HCT116 (cell line): Measurements from ENCODE around the gene CBX8. TPM values are rescaled to one million over a fixed set of nuclear protein-coding genes. Genes with fewer than 3 reads are reported as not detected.

Source experiments
- ATAC-seq: fragments of 200-7000 bp; cut with Tn5 transposase; 2 replicates; pipeline ENCODE4 v1.9.1; 2020; ENCODE audit warnings: mild to moderate bottlenecking, moderate library complexity
- BruUV-seq: library from RNA; stranded (reverse); fragments of 400-500 nt; replicated peaks from 2 replicates; lab custom pipeline; 2021; lab: Mats Ljungman, UMichigan
- CTCF ChIA-PET: fragments of 300-600 bp; sonication (Branson Sonifier 250); formaldehyde crosslinking; loops from one replicate; lab custom pipeline; 2021; ENCODE audit warnings: antibody characterized with exemption; lab: Charles Lee
- POLR2A ChIA-PET: fragments of 300-600, 350-600 bp; sonication (Branson Sonifier 250); formaldehyde crosslinking; loops from one replicate; lab custom pipeline; 2021; ENCODE audit warnings: antibody characterized with exemption; lab: Charles Lee
- RAD21 ChIA-PET, 2 experiments: fragments of 300-600 bp; sonication (Branson Sonifier 250); formaldehyde crosslinking; loops; one replicate each; lab custom pipeline; 2023; ENCODE audit warnings: low total read pairs in 2 of 2; ENCODE audit not compliant: uncharacterized antibody in 2 of 2, unreplicated experiment in 2 of 2, low non-redundant PET in 1 of 2; lab: Charles Lee
- DNase-seq: peaks from one replicate; pipeline ENCODE4 v3.0.0-alpha.2; 2010; ENCODE audit warnings: low read depth, low spot score
- H2AFZ ChIP-seq: fragments of 200-600 bp; shearing (Covaris generic), sonication (generic); 2 replicates; pipeline ENCODE4 v1.6.1; 2017; ENCODE audit warnings: low read depth, mixed run types, mixed read lengths, antibody characterized with exemption, low read length; ENCODE audit not compliant: poor library complexity, severe bottlenecking
- H3K27ac ChIP-seq: 2 replicates; pipeline ENCODE4 v1.5.1; 2012; ENCODE audit warnings: low read depth, low read length
- H3K27me3 ChIP-seq: fragments of 200-600 bp; sonication (generic); 2 replicates; pipeline ENCODE4 v1.6.1; 2016; ENCODE audit warnings: mixed run types, low read length, mixed read lengths; ENCODE audit not compliant: insufficient read depth
- H3K36me3 ChIP-seq, 2 experiments: fragments of 200-500 bp in 1 of 2; fragments of 200-600 bp in 1 of 2; sonication (Bioruptor generic) in 1 of 2; sonication (generic) in 1 of 2; 2 replicates each; pipeline versions ENCODE4 v1.5.1 to v1.6.1; 2014 to 2016; ENCODE audit warnings: low read length in 2 of 2, inconsistent platforms in 1 of 2, mixed read lengths in 1 of 2, mixed run types in 1 of 2; ENCODE audit not compliant: insufficient read depth in 2 of 2, control insufficient read depth in 1 of 2
- H3K4me1 ChIP-seq, 2 experiments: fragments of 200-600 bp in 1 of 2; sonication (generic) in 1 of 2; 2 replicates each; pipeline versions ENCODE4 v1.5.1 to v1.6.1; 2012 to 2017; ENCODE audit warnings: low read length in 2 of 2, inconsistent platforms in 1 of 2, mild to moderate bottlenecking in 1 of 2, mixed read lengths in 1 of 2, mixed run types in 1 of 2, moderate library complexity in 1 of 2; ENCODE audit not compliant: insufficient read depth in 2 of 2, control insufficient read depth in 1 of 2
- H3K4me2 ChIP-seq: fragments of 200-600 bp; sonication (generic); 2 replicates; pipeline ENCODE4 v1.6.1; 2017; ENCODE audit warnings: mixed run types, low read length, mixed read lengths
- H3K4me3 ChIP-seq, 2 experiments: fragments of 200-600 bp in 1 of 2; sonication (generic) in 1 of 2; replicated peaks in 1 of 2; 2 replicates each; pipeline ENCODE4 v1.5.1; 2011 to 2016; ENCODE audit warnings: low read length in 2 of 2, control low read depth in 1 of 2, low read depth in 1 of 2, mild to moderate bottlenecking in 1 of 2, mixed read lengths in 1 of 2, mixed run types in 1 of 2
- H3K79me2 ChIP-seq: fragments of 200-600 bp; sonication (generic); 2 replicates; pipeline ENCODE4 v1.6.1; 2017; ENCODE audit warnings: mild to moderate bottlenecking, mixed run types, low read length, moderate library complexity, mixed read lengths; ENCODE audit not compliant: insufficient read depth
- H3K9ac ChIP-seq: fragments of 200-600 bp; sonication (generic); 2 replicates; pipeline ENCODE4 v1.6.1; 2016; ENCODE audit warnings: low read length, mixed read lengths
- H3K9me2 ChIP-seq: fragments of 200-600 bp; sonication (generic), shearing (Covaris generic); 2 replicates; pipeline ENCODE4 v1.6.1; 2017; ENCODE audit warnings: mixed run types, mild to moderate bottlenecking, moderate library complexity; ENCODE audit not compliant: insufficient read depth
- H3K9me3 ChIP-seq, 2 experiments: fragments of 200-500 bp in 1 of 2; fragments of 200-600 bp in 1 of 2; sonication (Bioruptor generic) in 1 of 2; sonication (generic) in 1 of 2; 2 replicates each; pipeline ENCODE4 v1.6.1; 2014 to 2017; ENCODE audit warnings: low read length in 2 of 2, mixed read lengths in 2 of 2, inconsistent platforms in 1 of 2, low read depth in 1 of 2, mild to moderate bottlenecking in 1 of 2, mixed run types in 1 of 2, moderate library complexity in 1 of 2; ENCODE audit not compliant: control insufficient read depth in 1 of 2, insufficient read depth in 1 of 2
- H4K20me1 ChIP-seq: fragments of 200-600 bp; sonication (generic), shearing (Covaris generic); 2 replicates; pipeline ENCODE4 v1.6.1; 2017; ENCODE audit warnings: mixed run types, mild to moderate bottlenecking, moderate library complexity; ENCODE audit not compliant: insufficient read depth
- ATF3 ChIP-seq: IDR thresholded peaks from 2 replicates; pipeline ENCODE4 v1.6.1; 2012
- CBX3 ChIP-seq: IDR thresholded peaks from 2 replicates; pipeline ENCODE4 v1.6.1; 2012; ENCODE audit warnings: low read depth
- CTCF ChIP-seq, 3 experiments: fragments of 200-600 bp in 1 of 3; sonication (generic) in 1 of 3; IDR thresholded peaks in 2 of 3; conservative IDR thresholded peaks in 1 of 3; 2 replicates each; pipeline ENCODE4 v1.5.1; 2012 to 2017; ENCODE audit warnings: low read depth in 2 of 3, low read length in 2 of 3, antibody characterized with exemption in 1 of 3, borderline replicate concordance in 1 of 3, control low read depth in 1 of 3, mild to moderate bottlenecking in 1 of 3, mixed read lengths in 1 of 3, mixed run types in 1 of 3, moderate library complexity in 1 of 3; ENCODE audit not compliant: insufficient read depth in 1 of 3
- FOSL1 ChIP-seq: IDR thresholded peaks from 2 replicates; pipeline ENCODE4 v1.6.1; 2012; ENCODE audit warnings: low read depth
- JUND ChIP-seq: IDR thresholded peaks from 2 replicates; pipeline ENCODE4 v1.6.1; 2012
- MAX ChIP-seq: IDR thresholded peaks from 2 replicates; pipeline ENCODE4 v1.6.1; 2012
- POLR2AphosphoS5 ChIP-seq: IDR thresholded peaks from 2 replicates; pipeline ENCODE4 v1.6.1; 2011; ENCODE audit warnings: mild to moderate bottlenecking, low read depth, low read length, moderate library complexity
- RAD21 ChIP-seq: IDR thresholded peaks from 2 replicates; pipeline ENCODE4 v1.6.1; 2012; ENCODE audit warnings: low read depth, mild to moderate bottlenecking
- SIN3A ChIP-seq: IDR thresholded peaks from 2 replicates; pipeline ENCODE4 v1.6.1; 2012; ENCODE audit warnings: low read depth
- SP1 ChIP-seq: IDR thresholded peaks from 2 replicates; pipeline ENCODE4 v1.6.1; 2012; ENCODE audit warnings: low read depth
- TCF7L2 ChIP-seq: IDR thresholded peaks from 2 replicates; pipeline ENCODE4 v1.7.0; 2011; ENCODE audit warnings: borderline replicate concordance, inconsistent platforms; ENCODE audit not compliant: insufficient read depth, insufficient read length; ENCODE audit errors: extremely low read depth
- YY1 ChIP-seq: IDR thresholded peaks from 2 replicates; pipeline ENCODE4 v1.6.1; 2011; ENCODE audit warnings: low read length, low read depth, moderate library complexity, mild to moderate bottlenecking; ENCODE audit not compliant: insufficient replicate concordance; ENCODE audit errors: extremely low read depth
- ZBTB33 ChIP-seq: IDR thresholded peaks from 2 replicates; pipeline ENCODE4 v1.6.1; 2011; ENCODE audit warnings: mild to moderate bottlenecking, low read length, moderate library complexity; ENCODE audit not compliant: insufficient replicate concordance; ENCODE audit errors: extremely low read depth
- ZFX ChIP-seq: fragments of 450-650 bp; IDR thresholded peaks from 2 replicates; pipeline ENCODE4 v1.6.1; 2017
- intact Hi-C: fragments of 100-400 bp; cut with micrococcal nuclease; formaldehyde crosslinking; loops from 2 replicates; pipeline ENCODE4 v1.10.0; 2022
- total RNA-seq: library from RNA; stranded (reverse); gene quantifications from one replicate; pipeline ENCODE4 v1.2.1, GENCODE V29; 2021; ENCODE audit not compliant: unreplicated experiment

CBX8 gene
- total RNA-seq, 1 experiment from 2014 or later = 29.0 TPM

- DNase-seq = no peak
- Histone ChIP-seq H3K79me2 (no peaks in the 10 kb centered on the region), H3K4me2 (peak overlapping the region; percentile 98), H3K27me3 (no peaks in the 10 kb centered on the region), H3K9me2 (no peaks in the 10 kb centered on the region), H3K9me3 (no peaks in the 10 kb centered on the region), H3K9ac (peak overlapping the region; percentile 70; the same call in 1 of the 2 replicates)
- CTCF ChIA-PET = interaction anchor here (1.1 to 2.0 kb wide), 5 partner anchors 8 to 190 kb away, joined by 3 to 11 read pairs (median 3); no protein-coding TSS in a partner anchor
- intact Hi-C loops = no loop called here
- TF ChIP-seq YY1 = no peak
- TF ChIP-seq CTCF (IDR thresholded peaks at IDR 0.05 in 2 of 3, conservative IDR thresholded peaks at IDR 0.05 in 1 of 3; ENCODE audit: borderline replicate concordance in 1 of 3, insufficient read depth in 1 of 3, low read depth in 2 of 3, low read length in 2 of 3) = no peak
- TF ChIP-seq ATF3 = no peak
- no peak for TF ChIP-seq SP1
- no peak for TF ChIP-seq ZFX
- no peak for TF ChIP-seq MAX
- no peak for TF ChIP-seq FOSL1
- TF ChIP-seq JUND = no peak
- TF ChIP-seq RAD21 = no peak
- TF ChIP-seq POLR2AphosphoS5 = no peak
- TF ChIP-seq TCF7L2 = no peak
- TF ChIP-seq ZBTB33 = no peak
- no peak for TF ChIP-seq CBX3
- TF ChIP-seq SIN3A = no peak
- TF ChIP-seq, all 23 proteins: peak for 0
- ChIA-PET RAD21 (no interaction called here), POLR2A (interaction anchor here (1.4 to 3.2 kb wide), 2 partner anchors 34 to 37 kb away, joined by 3 to 11 read pairs; partner anchors contain the start of gene CBX4)
- H3K36me3 ChIP-seq = no peaks in the 10 kb centered on the region
- no peak for ATAC-seq
- H2AFZ ChIP-seq = no peak overlapping the region
- BruUV-seq = no TSS peak
- H3K4me3 ChIP-seq = no peak overlapping the region
- no peaks in the 10 kb centered on the region for H4K20me1 ChIP-seq
- peak overlapping the region; percentile 91 for H3K27ac ChIP-seq
- peaks cover 27 to 49% of the 10 kb centered on the region in 2 experiments for H3K4me1 ChIP-seq
Measured at GRCh38 chr17:79802039-79802735, 5.3 kb upstream of the CBX8 start.
